ENCODE measurements around the gene CEBPE.

Gene CEBPE

GRCh38 chr14:23118506-23119362, at the start of gene CEBPE:
CEBPE (minus strand) TSS chr14:23119255; CDS start chr14:23119091, 164 bp downstream.
- no peak for DNase-seq

- DNase-seq, result no peak
These were observed 49.2 kb upstream of the CEBPE start for GRCh38 chr14:23168246-23168645.

- DNase-seq, result no peak
These were observed 48.2 kb upstream of the CEBPE start for GRCh38 chr14:23167116-23167847.

- DNase-seq, result no peak
These were observed 45.9 kb upstream of the CEBPE start for GRCh38 chr14:23164949-23165348.

GRCh38 chr14:23164250-23164649, 45.2 kb upstream of the CEBPE start:
- DNase-seq, result no peak

GRCh38 chr14:23163830-23164229, 44.8 kb upstream of the CEBPE start:
- DNase-seq, result no peak

- DNase-seq, result no peak
These were observed 43.7 kb upstream of the CEBPE start for GRCh38 chr14:23162800-23163199.

- DNase-seq, result no peak
These were observed 43.0 kb upstream of the CEBPE start for GRCh38 chr14:23162005-23162404.

- no peak for DNase-seq
These were observed 42.0 kb upstream of the CEBPE start for GRCh38 chr14:23160924-23161522.

GRCh38 chr14:23159532-23159931, 40.5 kb upstream of the CEBPE start:
- no peak for DNase-seq

- no peak for DNase-seq
These were observed 39.7 kb upstream of the CEBPE start for GRCh38 chr14:23158779-23159178.

- DNase-seq, result peak; percentile 58
These were observed 36.0 kb upstream of the CEBPE start for GRCh38 chr14:23154964-23155587.

GRCh38 chr14:23153851-23154796, 35.1 kb upstream of the CEBPE start:
- DNase-seq, result peak; percentile 56

- no peak for DNase-seq
These were observed 32.3 kb upstream of the CEBPE start for GRCh38 chr14:23151342-23151741.

GRCh38 chr14:23149745-23150144, 30.7 kb upstream of the CEBPE start:
- DNase-seq, result no peak

GRCh38 chr14:23148591-23149249, 29.7 kb upstream of the CEBPE start:
- DNase-seq, result no peak

- no peak for DNase-seq
These were observed 28.6 kb upstream of the CEBPE start for GRCh38 chr14:23147676-23148075.

- DNase-seq, result no peak
These were observed 27.9 kb upstream of the CEBPE start for GRCh38 chr14:23146980-23147379.

- DNase-seq, result no peak
These were observed 27.4 kb upstream of the CEBPE start for GRCh38 chr14:23146351-23146910.

GRCh38 chr14:23145794-23146350, 26.8 kb upstream of the CEBPE start:
- no peak for DNase-seq

GRCh38 chr14:23143911-23144310, 24.9 kb upstream of the CEBPE start:
- no peak for DNase-seq
